ENCODE measurements around the gene FAM89A. TPM values are rescaled to one million over a fixed set of nuclear protein-coding genes. Genes with fewer than 3 reads are reported as not detected.
A peak's percentile ranks its signal among the peaks of the same experiment; 100 is the strongest.

The FAM89A gene
- 1 to 10 TPM in 3 of 4 donors, under 1 TPM in 1; 0.89 to 7.5 (median 3.5) TPM for polyA plus RNA-seq
- long read RNA-seq, donor 1: 0 reads
- long read RNA-seq, donor 2: 0 reads
- long read RNA-seq, donor 3, partial matches to known transcripts: 0 of 4 reads
- long read RNA-seq, donor 3, other reads (novel, unspliced or antisense): 0 of 4 reads
- long read RNA-seq, donor 4: 0 reads
- long read RNA-seq, donor 5, partial matches to known transcripts: 0 of 2 reads
- long read RNA-seq, donor 5, other reads (novel, unspliced or antisense): 0 of 2 reads
- long read RNA-seq, donor 6, partial matches to known transcripts: 6 of 9 reads
- long read RNA-seq, donor 6, other reads (novel, unspliced or antisense): 0 of 9 reads
- long read RNA-seq, donor 7: 0 reads
- long read RNA-seq, donor 8: 0 reads
- long read RNA-seq, donor 9, partial matches to known transcripts: 0 of 1 reads
- long read RNA-seq, donor 9, other reads (novel, unspliced or antisense): 0 of 1 reads
- long read RNA-seq, donor 10, partial matches to known transcripts: 0 of 3 reads
- long read RNA-seq, donor 10, other reads (novel, unspliced or antisense): 0 of 3 reads

DNA sequence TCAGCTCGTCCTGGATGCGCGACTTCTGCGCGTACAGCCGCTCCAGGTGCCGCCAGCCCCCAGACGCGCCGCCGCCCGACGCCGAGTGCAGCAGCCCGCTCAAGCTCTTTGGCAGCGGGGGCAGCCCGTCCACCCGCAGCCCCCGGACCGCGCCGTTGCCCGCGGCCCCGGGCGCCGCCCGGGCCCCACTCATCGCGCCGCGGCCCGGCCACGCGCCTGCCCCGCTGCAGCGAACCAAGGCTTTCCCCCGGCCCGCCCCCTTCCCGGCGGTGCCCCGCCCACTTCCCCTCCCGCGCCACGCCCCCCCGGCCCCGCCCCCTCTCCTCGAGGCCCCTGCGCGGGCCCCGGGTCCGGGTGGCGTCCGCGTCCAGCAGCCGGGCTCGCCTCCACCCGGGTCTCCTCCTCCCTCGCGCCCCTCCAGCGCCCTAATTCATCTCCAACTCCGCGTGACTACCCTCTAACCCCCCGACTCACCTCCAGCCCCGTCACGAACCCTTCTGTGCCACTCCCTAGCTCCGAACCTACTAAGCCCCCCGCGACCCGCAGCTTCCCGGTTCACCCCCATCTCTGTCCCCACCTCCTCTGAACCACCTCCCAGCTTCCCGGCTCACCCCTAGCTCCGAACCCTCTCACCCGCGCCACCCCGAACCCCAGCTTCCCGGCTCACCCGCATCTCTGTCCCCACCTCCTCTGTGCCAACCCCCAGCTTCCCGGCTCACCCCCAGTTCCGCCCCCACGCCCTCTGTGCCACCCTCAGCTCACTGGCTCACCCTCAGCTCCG, at the start of gene FAM89A:
TSS of gene FAM89A (minus strand) at position 236 of the 781 bp plus-strand sequence. CDS start at position 193, 43 bp downstream.
- peaks cover 0 to 8% of the 10 kb centered on the region in 2 donors for H3K9me3 ChIP-seq (ENCODE audit: control insufficient read depth in 2 of 2, insufficient read depth in 1 of 2, low read depth in 1 of 2, low read length in 1 of 2)
- 0 to 1% (median 1%) methylated on average over 22 to 80 of the region's 82 CpGs for WGBS, 3 donors
- no peak for FAIRE-seq
- H3K4me1 ChIP-seq (ENCODE audit: control insufficient read depth in 3 of 3, insufficient read depth in 2 of 3, low read depth in 1 of 3, low read length in 2 of 3): peaks cover 0 to 12% (median 2%) of the 10 kb centered on the region in 3 donors
- peaks cover 0 to 31% (median 2%) of the 10 kb centered on the region in 3 donors for H3K27me3 ChIP-seq (ENCODE audit: control insufficient read depth in 3 of 3, insufficient read depth in 3 of 3, low read length in 3 of 3)
- peak within 1 kb of the TSS; percentile 59 to 66 (median 63) for H3K4me3 ChIP-seq (ENCODE audit: low read depth in 1 of 3, low read length in 3 of 3)
- no peaks in the 10 kb centered on the region for H3K36me3 ChIP-seq (ENCODE audit: control insufficient read depth in 3 of 3, insufficient read depth in 2 of 3, low read depth in 1 of 3, low read length in 3 of 3)
- DNase-seq: peak; percentile 31 to 58
- H3K27ac ChIP-seq (ENCODE audit: low read depth in 1 of 3, low read length in 2 of 3): no peak within 1 kb of the TSS

DNA sequence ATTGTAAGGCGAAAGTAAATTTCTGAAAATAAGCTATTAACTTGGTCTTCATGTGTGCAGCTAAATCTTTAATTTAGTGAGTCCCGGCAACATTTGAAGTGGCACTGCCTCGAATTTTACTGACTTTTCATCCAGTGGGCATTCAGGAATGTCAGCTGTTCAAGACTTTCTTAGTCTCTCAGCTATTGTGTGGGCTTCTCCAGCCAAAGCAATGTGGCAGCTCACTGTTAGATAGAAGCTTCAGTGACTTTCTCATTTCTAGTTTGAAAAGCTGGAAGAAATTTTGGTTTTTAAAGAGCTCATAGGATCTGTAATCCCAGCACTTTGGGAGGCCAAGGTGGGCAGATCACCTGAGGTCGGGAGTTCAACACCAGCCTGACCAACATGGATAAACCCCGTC, 44.3 kb upstream of the FAM89A start:
- H3K27ac ChIP-seq (ENCODE audit: low read depth in 1 of 3, low read length in 2 of 3): no peak overlapping the region
- DNase-seq (no peak), FAIRE-seq (no peak)
- 74 to 84% (median 76%) methylated on average over 5 of the region's 5 CpGs for WGBS, 3 donors
- H3K9me3 ChIP-seq (ENCODE audit: control insufficient read depth in 2 of 2, insufficient read depth in 1 of 2, low read depth in 1 of 2, low read length in 1 of 2): no peaks in the 10 kb centered on the region
- no peaks in the 10 kb centered on the region for H3K36me3 ChIP-seq (ENCODE audit: control insufficient read depth in 3 of 3, insufficient read depth in 2 of 3, low read depth in 1 of 3, low read length in 3 of 3)
- H3K4me3 ChIP-seq (ENCODE audit: low read depth in 1 of 3, low read length in 3 of 3): no peak overlapping the region
- H3K27me3 ChIP-seq (ENCODE audit: control insufficient read depth in 3 of 3, insufficient read depth in 3 of 3, low read length in 3 of 3): peaks cover 0 to 2% (median 0%) of the 10 kb centered on the region in 3 donors
- H3K4me1 ChIP-seq (ENCODE audit: control insufficient read depth in 3 of 3, insufficient read depth in 2 of 3, low read depth in 1 of 3, low read length in 2 of 3): no peaks in the 10 kb centered on the region

DNA sequence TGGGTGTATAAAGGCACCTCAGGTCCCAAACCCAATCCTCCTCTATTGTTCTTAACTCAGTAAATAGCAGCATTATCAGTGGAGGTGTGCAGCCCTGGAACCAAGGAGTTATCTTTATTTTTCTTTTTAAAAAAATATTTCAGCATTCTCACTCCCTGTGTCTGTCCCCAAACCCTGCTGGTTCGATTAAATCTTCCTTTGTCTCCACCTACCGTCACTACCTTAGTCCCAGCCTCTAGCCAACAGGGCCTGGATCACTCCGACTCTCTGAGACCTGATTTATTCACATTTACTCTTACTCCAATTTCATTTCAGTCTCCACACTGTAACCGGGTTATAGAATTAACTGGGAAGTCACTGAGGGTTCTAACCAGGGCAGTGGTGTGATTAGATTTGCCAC, 39.1 kb upstream of the FAM89A start:
- DNase-seq: no peak
- no peaks in the 10 kb centered on the region for H3K9me3 ChIP-seq (ENCODE audit: control insufficient read depth in 2 of 2, insufficient read depth in 1 of 2, low read depth in 1 of 2, low read length in 1 of 2)
- H3K4me3 ChIP-seq (ENCODE audit: low read depth in 1 of 3, low read length in 3 of 3): no peak overlapping the region
- no peaks in the 10 kb centered on the region for H3K36me3 ChIP-seq (ENCODE audit: control insufficient read depth in 3 of 3, insufficient read depth in 2 of 3, low read depth in 1 of 3, low read length in 3 of 3)
- FAIRE-seq: no peak
- H3K27me3 ChIP-seq (ENCODE audit: control insufficient read depth in 3 of 3, insufficient read depth in 3 of 3, low read length in 3 of 3): peaks cover 0 to 2% (median 0%) of the 10 kb centered on the region in 3 donors
- 73 to 83% (median 81%) methylated on average over 4 of the region's 4 CpGs for WGBS, 3 donors
- no peaks in the 10 kb centered on the region for H3K4me1 ChIP-seq (ENCODE audit: control insufficient read depth in 3 of 3, insufficient read depth in 2 of 3, low read depth in 1 of 3, low read length in 2 of 3)
- no peak overlapping the region for H3K27ac ChIP-seq (ENCODE audit: low read depth in 1 of 3, low read length in 2 of 3)

DNA sequence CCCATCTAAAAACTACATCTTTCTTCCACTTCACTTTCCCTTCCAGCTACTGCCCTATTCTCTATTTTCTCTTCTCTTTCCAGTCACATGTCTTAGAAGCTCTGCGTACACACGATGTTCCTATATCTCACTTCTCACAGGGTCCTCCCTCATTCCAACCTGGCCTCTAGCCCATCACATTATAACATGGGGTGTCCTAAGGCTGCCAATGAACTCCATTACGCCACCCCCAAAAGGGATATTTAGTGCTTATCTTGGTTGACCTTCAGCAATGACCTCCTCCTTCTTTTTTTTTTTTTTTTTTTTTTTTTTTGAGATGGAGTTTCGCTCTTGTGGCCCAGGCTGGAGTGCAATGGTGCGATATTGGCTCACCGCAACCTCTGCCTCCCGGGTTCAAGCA, 38.2 kb upstream of the FAM89A start:
- Histone ChIP-seq H3K4me3 (ENCODE audit: low read depth in 1 of 3, low read length in 3 of 3) (no peak overlapping the region), H3K4me1 (ENCODE audit: control insufficient read depth in 3 of 3, insufficient read depth in 2 of 3, low read depth in 1 of 3, low read length in 2 of 3) (no peaks in the 10 kb centered on the region), H3K27ac (ENCODE audit: low read depth in 1 of 3, low read length in 2 of 3) (no peak overlapping the region), H3K27me3 (ENCODE audit: control insufficient read depth in 3 of 3, insufficient read depth in 3 of 3, low read length in 3 of 3) (peaks cover 0 to 2% (median 0%) of the 10 kb centered on the region in 3 donors), H3K9me3 (ENCODE audit: control insufficient read depth in 2 of 2, insufficient read depth in 1 of 2, low read depth in 1 of 2, low read length in 1 of 2) (no peaks in the 10 kb centered on the region), H3K36me3 (ENCODE audit: control insufficient read depth in 3 of 3, insufficient read depth in 2 of 3, low read depth in 1 of 3, low read length in 3 of 3) (no peaks in the 10 kb centered on the region)
- DNase-seq: no peak
- 90 to 96% (median 91%) methylated on average over 7 of the region's 7 CpGs for WGBS, 3 donors
- FAIRE-seq: no peak

DNA sequence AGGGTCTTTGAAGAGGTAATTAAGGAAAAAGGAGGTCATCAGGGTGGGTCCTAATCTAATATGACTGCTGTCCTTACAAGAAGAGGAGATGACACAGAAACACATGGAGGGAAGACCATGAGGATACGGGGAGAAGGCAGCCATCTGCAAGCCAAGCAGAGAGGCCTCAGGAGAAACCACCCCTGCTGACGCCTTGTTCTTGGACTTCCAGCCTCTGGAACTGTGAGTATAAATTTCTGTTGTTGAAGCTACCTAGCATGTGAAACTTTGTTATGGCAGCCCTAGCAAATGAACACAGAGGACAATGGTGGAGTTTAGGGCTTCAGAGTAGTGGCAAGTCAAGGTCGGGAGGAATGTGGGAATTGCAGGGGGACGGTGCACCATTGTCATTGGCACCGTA, 36.7 kb upstream of the FAM89A start:
- DNase-seq (no peak), FAIRE-seq (no peak)
- 91 to 94% (median 92%) methylated on average over 5 of the region's 5 CpGs for WGBS, 3 donors
- Histone ChIP-seq H3K4me3 (ENCODE audit: low read depth in 1 of 3, low read length in 3 of 3) (no peak overlapping the region), H3K36me3 (ENCODE audit: control insufficient read depth in 3 of 3, insufficient read depth in 2 of 3, low read depth in 1 of 3, low read length in 3 of 3) (no peaks in the 10 kb centered on the region), H3K4me1 (ENCODE audit: control insufficient read depth in 3 of 3, insufficient read depth in 2 of 3, low read depth in 1 of 3, low read length in 2 of 3) (no peaks in the 10 kb centered on the region), H3K27ac (ENCODE audit: low read depth in 1 of 3, low read length in 2 of 3) (no peak overlapping the region), H3K9me3 (ENCODE audit: control insufficient read depth in 2 of 2, insufficient read depth in 1 of 2, low read depth in 1 of 2, low read length in 1 of 2) (no peaks in the 10 kb centered on the region), H3K27me3 (ENCODE audit: control insufficient read depth in 3 of 3, insufficient read depth in 3 of 3, low read length in 3 of 3) (peaks cover 0 to 2% (median 0%) of the 10 kb centered on the region in 3 donors)

DNA sequence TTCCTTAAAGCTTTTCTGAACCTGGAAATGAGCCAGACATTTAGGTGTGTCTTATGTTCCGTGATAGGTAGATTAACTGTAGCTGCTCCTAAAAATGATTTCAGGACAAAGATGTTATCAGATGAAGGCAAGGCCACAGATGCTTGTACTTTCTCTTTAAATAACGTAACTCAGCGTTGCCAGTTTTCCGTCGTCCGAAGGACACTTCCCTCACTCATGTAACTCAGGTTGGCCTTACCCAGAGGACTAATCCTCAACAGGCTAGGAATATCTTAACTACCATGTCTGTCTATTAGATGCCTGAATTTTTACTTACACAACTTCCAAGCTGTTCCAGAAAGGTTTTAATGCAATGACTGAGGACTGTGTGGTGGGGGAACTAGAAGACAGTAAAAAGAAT, 35.4 kb upstream of the FAM89A start:
- Histone ChIP-seq H3K36me3 (ENCODE audit: control insufficient read depth in 3 of 3, insufficient read depth in 2 of 3, low read depth in 1 of 3, low read length in 3 of 3) (no peaks in the 10 kb centered on the region), H3K4me3 (ENCODE audit: low read depth in 1 of 3, low read length in 3 of 3) (no peak overlapping the region), H3K4me1 (ENCODE audit: control insufficient read depth in 3 of 3, insufficient read depth in 2 of 3, low read depth in 1 of 3, low read length in 2 of 3) (no peaks in the 10 kb centered on the region), H3K27me3 (ENCODE audit: control insufficient read depth in 3 of 3, insufficient read depth in 3 of 3, low read length in 3 of 3) (peaks cover 0 to 2% (median 0%) of the 10 kb centered on the region in 3 donors), H3K27ac (ENCODE audit: low read depth in 1 of 3, low read length in 2 of 3) (no peak overlapping the region), H3K9me3 (ENCODE audit: control insufficient read depth in 2 of 2, insufficient read depth in 1 of 2, low read depth in 1 of 2, low read length in 1 of 2) (no peaks in the 10 kb centered on the region)
- DNase-seq (no peak), FAIRE-seq (no peak)
- WGBS, 3 donors: 49 to 70% (median 64%) methylated on average over 6 of the region's 6 CpGs

DNA sequence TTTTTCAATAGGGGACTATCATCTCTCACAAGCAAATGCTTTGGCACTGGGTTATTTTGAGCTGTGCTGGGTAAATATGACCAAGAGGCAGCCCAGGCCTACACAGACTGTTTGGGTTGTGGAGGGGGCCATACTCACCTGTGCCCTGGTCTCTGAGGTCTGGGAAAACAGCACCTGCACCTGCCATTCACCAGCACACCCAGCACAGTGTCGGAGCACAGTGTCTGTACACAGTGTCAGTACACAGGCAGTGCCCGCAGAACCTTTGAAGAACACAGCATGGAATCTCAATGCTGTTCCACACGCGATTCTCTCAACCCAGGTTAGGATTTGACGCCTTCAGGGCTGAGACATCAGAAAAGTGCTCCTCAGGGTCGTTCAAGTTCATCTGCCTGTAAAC, 35.0 kb upstream of the FAM89A start:
- H3K36me3 ChIP-seq (ENCODE audit: control insufficient read depth in 3 of 3, insufficient read depth in 2 of 3, low read depth in 1 of 3, low read length in 3 of 3): no peaks in the 10 kb centered on the region
- H3K27me3 ChIP-seq (ENCODE audit: control insufficient read depth in 3 of 3, insufficient read depth in 3 of 3, low read length in 3 of 3): peaks cover 0 to 2% (median 0%) of the 10 kb centered on the region in 3 donors
- FAIRE-seq (no peak), DNase-seq (no peak)
- H3K27ac ChIP-seq (ENCODE audit: low read depth in 1 of 3, low read length in 2 of 3): no peak overlapping the region
- H3K4me1 ChIP-seq (ENCODE audit: control insufficient read depth in 3 of 3, insufficient read depth in 2 of 3, low read depth in 1 of 3, low read length in 2 of 3): no peaks in the 10 kb centered on the region
- WGBS, 3 donors: 75 to 88% (median 79%) methylated on average over 6 of the region's 6 CpGs
- no peaks in the 10 kb centered on the region for H3K9me3 ChIP-seq (ENCODE audit: control insufficient read depth in 2 of 2, insufficient read depth in 1 of 2, low read depth in 1 of 2, low read length in 1 of 2)
- H3K4me3 ChIP-seq (ENCODE audit: low read depth in 1 of 3, low read length in 3 of 3): no peak overlapping the region

DNA sequence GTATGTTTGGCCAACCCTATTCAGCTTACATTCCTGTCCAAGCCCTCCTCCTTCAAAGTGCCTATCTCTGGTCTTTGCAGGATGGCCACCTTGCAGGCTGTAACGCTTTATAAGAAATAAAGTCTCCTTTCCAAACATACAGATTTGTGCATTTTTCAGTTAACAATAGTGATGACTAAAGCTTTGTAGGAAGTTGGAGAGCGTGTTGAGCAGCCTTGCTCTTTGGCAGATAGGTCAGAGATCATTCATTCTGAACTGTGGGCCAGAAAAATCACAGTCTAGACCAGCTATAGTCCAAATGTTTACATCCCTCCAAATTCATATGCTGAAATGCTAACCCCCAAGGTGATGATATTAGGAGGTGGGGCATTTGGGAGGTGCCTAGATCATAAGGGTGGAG, 34.0 kb upstream of the FAM89A start:
- Histone ChIP-seq H3K9me3 (ENCODE audit: control insufficient read depth in 2 of 2, insufficient read depth in 1 of 2, low read depth in 1 of 2, low read length in 1 of 2) (no peaks in the 10 kb centered on the region), H3K4me1 (ENCODE audit: control insufficient read depth in 3 of 3, insufficient read depth in 2 of 3, low read depth in 1 of 3, low read length in 2 of 3) (no peaks in the 10 kb centered on the region), H3K4me3 (ENCODE audit: low read depth in 1 of 3, low read length in 3 of 3) (no peak overlapping the region), H3K27me3 (ENCODE audit: control insufficient read depth in 3 of 3, insufficient read depth in 3 of 3, low read length in 3 of 3) (peaks cover 0 to 2% (median 0%) of the 10 kb centered on the region in 3 donors), H3K36me3 (ENCODE audit: control insufficient read depth in 3 of 3, insufficient read depth in 2 of 3, low read depth in 1 of 3, low read length in 3 of 3) (no peaks in the 10 kb centered on the region), H3K27ac (ENCODE audit: low read depth in 1 of 3, low read length in 2 of 3) (no peak overlapping the region)
- no peak for FAIRE-seq
- no peak for DNase-seq
- WGBS, 3 donors: 59 to 85% (median 66%) methylated on average over 2 of the region's 2 CpGs
